GM19238 (cell line): ENCODE measurements around the gene SEC24A.
"Not testable (repeated sequence)": the region's sequence is repeated elsewhere in the genome, so short reads cannot be mapped to it uniquely, and the experiment has no call there.

Experiments used
- DNase-seq: peaks from one replicate; pipeline ENCODE4 v3.0.0; 2011; ENCODE audit warnings: low spot score; ENCODE audit not compliant: insufficient read length

SEC24A gene

DNA sequence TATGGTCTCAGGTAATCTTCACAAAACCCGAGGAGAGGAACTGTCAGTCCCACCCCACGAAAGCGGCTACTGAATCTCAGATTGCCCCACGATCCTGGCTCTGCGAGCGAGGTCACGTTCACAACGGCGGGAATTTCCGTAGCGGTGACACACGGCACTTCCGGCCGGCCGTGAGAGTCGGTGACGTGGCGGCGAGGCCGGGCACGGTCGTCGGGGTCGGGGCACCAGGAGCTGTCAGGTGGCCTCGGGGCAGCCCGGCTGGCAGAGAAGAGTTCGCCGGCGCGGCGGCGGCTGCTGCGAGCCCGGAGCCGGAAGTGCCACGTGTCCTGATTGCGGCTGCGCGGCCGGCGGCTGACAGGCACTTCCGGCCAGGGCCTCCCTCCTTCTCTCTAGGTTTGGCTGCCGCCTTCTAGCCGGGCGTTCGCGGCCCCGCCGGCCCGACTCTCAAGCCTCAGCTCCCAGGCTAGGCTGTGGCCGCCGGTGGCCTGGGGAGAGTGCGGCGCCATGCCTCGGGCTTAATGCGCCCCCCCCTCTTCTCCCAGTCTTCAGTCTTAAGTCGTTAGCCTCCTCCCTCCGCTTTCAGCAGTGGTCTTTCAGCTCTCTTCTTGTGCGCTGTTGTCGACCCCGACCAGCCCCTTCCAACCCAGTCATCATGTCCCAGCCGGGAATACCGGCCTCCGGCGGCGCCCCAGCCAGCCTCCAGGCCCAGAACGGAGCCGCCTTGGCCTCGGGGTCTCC, at the start of gene SEC24A:
SEC24A (plus strand) TSS at position 361 of the 738 bp plus-strand sequence; CDS start at position 653, 292 bp downstream.
- peak; percentile 91 for DNase-seq

GRCh38 chr5:134599820-134600219, 48.8 kb upstream of the SEC24A start:
- DNase-seq: not testable (repeated sequence)

GRCh38 chr5:134600600-134600999, 48.0 kb upstream of the SEC24A start:
- DNase-seq: no peak

- no peak for DNase-seq
Observed at GRCh38 chr5:134603059-134603458, 45.5 kb upstream of the SEC24A start.

DNA sequence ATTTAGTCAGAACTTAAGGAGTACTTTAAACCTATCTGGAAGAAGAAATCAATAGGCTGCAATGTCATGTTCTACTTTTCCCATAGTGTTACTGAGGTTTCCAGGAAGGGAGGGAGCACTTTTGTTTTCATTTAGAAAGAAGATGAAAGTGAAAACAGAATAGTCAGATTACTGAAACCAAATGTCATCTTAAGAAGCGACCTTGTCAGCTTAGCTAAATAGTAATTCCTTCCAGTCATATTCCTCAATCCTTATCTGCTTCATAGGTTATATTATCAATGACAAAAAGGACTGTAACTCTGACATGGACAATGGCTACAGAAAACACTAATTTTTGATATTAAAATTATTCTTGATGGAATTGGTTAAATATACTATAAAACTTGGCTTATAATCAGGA, 43.7 kb upstream of the SEC24A start:
- DNase-seq: no peak

GRCh38 chr5:134606726-134607125, 41.9 kb upstream of the SEC24A start:
- DNase-seq: no peak

DNA sequence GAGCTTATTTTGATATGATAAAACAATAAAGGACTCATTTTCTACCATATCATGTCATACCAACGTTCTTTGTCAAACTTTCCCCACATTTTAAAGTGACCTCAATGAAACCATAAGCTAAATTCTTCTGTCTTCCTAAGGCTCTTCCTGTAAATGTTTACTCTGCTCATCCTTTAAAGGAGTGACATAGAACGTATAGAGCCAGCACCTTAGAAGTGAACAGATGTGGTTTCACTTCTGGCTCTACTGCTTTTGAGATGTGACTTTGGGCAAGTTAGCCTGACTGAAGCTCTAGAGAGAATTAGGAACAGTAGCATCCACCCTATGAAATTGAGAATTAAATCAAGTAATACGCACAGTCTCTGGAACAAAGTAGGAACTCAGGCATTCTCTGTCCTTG, 40.0 kb upstream of the SEC24A start:
- no peak for DNase-seq

DNA sequence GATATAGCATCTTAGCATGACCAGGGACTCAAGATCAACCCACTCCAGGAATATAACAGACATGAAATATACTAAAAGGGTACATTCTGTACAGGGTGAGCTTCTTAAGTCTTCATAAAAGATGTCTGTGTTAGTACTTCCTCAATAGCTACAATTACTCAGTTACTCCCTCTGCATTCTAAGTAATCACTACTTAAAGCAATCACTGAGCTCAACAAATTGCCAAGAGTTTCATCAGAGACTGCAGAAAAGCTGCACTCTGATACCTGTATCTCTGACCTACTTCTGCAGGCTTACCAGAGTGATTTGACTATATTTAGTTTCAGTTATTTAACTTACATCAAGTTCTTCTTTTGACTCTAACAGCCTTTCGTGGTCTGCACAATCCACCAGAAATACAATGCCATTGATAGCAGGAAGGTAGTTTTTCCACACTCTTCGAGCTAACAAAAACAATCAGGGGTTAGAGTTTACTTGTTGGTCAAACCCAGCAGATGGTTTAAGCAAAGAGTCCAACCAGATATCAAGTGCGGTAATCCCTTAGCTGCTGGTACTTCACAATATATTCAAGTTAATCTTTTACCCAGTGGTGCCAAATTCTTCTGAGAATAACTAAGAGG, 39.2 kb upstream of the SEC24A start:
- DNase-seq: no peak

- DNase-seq: no peak
Observed at GRCh38 chr5:134610725-134611124, 37.9 kb upstream of the SEC24A start.

GRCh38 chr5:134611515-134611914, 37.1 kb upstream of the SEC24A start:
- no peak for DNase-seq

- no peak for DNase-seq
Observed at GRCh38 chr5:134614450-134615085, 34.0 kb upstream of the SEC24A start.

- no peak for DNase-seq
Observed at GRCh38 chr5:134620634-134621033, 28.0 kb upstream of the SEC24A start.

DNA sequence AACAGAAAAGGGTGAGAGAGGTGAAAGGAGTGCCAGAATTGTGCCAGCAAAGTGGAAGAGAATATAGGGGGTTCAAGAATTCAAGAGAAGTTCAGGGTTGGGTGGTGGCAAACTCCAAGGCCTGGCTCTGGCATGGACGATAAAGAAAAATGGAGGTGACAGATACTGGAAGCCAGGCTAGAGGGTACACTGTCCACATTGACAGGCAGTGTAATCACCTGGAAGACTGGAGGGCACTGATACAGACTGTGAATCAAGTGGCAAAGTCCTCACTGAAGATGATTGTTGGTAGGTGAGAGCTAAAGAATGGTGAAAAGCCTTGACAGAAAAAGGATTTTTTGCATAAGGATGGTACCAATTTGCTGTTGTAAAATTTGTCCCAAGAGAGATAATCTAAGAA, 23.0 kb upstream of the SEC24A start:
- no peak for DNase-seq

GRCh38 chr5:134626369-134627014, 22.1 kb upstream of the SEC24A start:
- no peak for DNase-seq

GRCh38 chr5:134634227-134634626, 14.4 kb upstream of the SEC24A start:
- DNase-seq: no peak

DNA sequence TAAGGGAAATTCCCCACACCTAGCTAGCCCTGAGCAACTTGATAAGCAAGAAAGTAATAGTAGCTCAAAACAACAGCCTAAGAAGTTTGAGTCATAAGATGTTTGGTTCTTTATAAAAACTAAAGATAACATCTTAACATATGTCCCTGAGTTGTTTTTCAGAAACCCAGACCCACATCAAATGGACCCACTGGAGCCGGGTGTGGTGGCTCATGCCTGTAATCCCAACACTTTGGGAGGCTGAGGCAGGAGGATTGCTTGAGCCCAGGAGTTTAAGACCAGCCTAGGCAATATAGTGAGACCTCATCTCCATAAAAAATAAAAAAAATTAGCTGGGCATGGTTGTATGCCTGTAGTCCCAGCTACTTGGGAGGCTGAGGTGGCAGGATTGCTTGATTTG, 13.2 kb upstream of the SEC24A start:
- not testable (repeated sequence) for DNase-seq

- DNase-seq: no peak
Observed at GRCh38 chr5:134637116-134637721, 11.4 kb upstream of the SEC24A start.

GRCh38 chr5:134638760-134639201, 9.8 kb upstream of the SEC24A start:
- DNase-seq: no peak

GRCh38 chr5:134642931-134643530, 5.6 kb upstream of the SEC24A start:
- DNase-seq: no peak

DNA sequence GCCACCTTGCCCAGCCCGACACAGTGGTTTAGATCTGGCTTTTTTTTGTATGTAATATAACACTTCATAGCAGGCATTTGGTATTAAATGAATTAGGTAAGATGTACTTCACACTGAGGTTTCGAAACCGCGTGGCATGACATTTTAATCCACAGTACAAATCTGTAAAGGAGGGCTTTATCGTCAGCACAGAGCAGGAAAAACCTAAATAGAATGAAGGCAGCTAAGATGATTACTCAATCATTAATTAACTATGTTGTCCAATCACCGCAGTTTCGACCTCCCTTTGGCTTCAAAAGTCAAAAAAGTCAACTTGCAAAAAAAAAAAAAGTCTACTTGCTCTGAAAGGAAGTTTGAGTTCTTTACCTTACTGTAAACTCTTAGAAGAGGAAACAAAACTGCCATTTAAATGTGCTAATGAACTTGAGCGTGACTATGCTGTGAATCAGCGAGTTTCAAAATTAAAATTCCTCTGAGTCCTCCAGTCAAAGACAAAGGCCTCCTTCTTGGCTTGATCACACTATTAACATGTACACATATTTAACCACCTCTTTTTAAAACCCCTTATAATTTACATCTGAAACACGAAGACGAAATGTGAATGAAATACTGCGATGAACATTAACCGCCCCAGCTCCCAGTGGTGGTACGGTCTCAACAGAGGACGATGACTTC, 698 bp upstream of the SEC24A start:
- DNase-seq: peak; percentile 14
